GM04503 (cell line): ENCODE results near the gene TNFRSF1A.
"Not testable (repeated sequence)": the region's sequence is repeated elsewhere in the genome, so short reads cannot be mapped to it uniquely, and the experiment has no call there.

ENCODE experiments used
- DNase-seq: peaks from one replicate; pipeline ENCODE4 v3.0.0-alpha.2; 2012; ENCODE audit warnings: low read depth

The TNFRSF1A gene

DNA sequence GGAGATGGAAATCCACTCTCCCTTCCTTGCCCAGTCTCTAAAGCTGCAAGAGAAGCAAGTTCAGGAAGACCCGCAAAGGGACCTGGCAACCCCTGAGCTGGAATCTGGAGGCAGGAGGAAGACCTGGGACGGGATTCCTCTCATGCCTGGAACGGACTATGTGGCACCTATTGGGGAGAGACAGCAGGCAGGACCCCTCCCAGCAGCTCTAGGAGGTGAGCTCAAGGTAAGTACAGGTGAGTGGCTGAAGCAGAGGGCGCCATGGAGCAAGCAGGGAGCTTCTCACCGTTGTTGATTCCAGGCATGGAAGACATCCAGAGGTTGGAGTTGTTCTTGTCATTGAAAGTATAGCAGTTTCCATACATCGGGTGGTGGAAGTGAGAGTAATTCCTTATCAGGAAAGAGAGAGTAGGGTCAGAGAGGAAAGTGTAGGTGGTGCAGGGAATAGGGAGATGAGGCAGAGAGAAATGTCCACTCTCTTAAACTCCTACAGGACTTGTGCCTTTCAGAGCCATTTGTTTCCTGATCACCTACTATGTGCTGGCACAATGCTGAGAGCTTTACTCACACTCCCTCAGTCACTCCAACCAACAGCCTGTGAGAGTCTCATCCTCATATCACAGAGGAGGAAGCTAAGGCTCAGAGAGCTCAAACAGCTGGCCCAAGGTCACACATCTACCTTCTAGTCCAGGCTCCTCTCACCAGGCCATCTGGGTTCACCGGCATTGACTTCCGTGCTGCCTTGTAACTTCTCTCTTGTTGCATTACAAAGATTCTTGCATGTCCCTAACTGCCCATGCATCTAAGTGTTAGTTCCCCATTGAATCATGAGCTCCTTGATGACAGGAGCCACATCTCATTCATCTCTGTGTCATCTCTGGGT lies 13.9 kb upstream of the TNFRSF1A start:
- no peak for DNase-seq

DNA sequence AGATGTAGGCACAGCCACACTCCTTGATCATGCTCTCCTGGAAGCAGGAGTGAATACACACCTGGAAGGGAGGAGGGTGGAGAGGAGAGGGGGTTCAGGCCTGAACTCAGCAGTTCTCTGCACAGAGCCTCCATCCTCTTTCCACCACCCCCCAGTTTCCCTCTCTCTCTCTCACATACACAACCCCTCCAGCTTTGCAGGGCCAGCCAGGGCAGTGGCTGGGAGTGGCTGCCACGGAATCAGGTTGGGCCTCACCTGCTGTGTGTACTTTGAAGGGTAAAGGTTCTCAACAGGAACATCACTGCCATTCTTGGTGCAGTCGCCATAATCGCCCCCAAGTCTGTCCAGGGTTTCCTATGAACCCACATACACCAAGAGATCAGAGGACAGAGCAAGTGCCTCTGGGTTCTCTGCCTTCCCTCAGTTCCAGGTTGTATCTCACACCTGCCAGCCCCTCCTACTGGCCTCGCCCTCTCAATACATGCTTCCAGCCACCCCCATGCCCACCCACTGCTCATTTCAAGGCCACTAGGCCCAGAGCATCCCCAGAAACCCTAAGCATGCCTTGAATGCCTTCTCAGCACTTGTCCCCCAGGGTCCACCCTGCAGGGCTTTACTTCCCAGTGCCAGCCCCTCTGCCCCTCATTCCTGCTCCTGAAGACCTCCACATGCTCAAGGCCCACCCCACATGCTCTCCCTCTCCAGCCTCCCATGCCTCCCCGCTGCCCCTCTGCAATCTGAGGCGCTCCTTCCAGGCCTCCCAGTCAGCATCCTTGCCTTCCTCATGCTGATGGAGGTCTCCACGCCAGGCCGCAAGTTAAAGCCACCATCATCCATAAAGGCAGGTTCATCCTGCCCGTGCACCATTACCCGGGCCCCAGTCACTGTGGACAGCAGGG lies 12.9 kb upstream of the TNFRSF1A start:
- DNase-seq: no peak

DNA sequence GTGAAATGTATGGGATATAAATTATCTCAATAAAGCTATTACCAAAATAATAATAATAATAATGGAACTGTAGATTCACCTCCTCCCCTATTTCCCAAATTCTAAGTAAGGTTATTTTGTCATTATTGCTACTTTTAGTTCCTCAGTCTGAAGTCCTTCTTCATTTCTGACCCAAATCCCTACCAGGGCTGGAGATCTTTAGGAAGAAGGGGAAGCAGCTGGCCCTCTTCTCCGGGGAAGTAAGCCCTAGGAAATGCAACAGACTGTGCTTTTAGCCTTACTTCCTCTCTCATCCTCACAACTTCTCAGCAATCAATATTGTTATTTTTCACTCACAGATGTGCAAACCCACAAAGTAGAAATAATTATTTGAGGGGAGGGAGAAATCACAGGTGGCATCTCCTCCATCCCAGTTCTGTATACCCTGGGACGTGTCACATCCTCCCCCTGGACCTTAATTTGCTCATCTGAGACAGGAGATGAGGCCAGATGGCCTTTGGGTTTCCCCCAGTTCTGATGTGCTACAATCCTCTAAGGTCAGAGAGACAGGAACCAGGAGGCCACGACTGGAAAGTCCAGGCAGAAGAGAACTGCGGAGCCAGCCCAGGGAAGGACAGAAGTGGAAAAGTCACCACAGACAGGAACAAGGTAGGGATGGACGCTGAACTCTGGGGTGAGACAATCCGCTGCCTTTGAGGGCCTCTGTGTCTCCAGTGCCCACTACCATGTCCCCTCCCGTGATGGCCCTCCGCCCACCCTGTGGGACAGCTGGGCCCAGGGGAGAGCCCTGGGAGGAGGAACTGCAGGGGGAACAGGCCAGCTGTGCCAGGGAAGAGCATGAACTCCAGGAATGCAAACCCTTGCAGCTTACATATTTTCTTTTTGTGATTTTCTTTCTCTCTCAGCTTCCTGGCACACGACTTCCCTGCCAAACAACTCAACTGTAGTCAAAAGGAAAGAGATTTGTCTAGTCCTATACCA lies 10.6 kb upstream of the TNFRSF1A start:
- DNase-seq: no peak

DNA sequence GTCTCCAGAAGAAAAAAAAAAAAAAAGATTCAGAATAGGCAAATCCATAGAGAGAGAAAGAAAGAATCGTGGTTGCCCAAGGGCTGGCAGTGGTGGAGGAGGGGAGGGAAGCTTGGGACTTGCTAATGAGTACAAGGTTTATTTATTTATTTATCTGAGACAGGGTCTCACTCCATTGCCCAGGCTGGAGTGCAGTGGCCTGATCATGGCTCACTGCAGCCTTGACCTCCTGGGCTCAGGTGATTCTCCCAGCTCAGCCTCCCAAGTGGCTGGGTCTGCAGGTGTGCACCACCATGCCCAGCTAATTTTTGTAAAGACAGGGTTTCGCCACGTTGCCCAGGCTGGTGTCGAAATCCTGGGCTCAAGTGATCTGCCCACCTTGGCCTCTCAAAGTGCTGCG lies 9.7 kb upstream of the TNFRSF1A start:
- DNase-seq: no peak

DNA sequence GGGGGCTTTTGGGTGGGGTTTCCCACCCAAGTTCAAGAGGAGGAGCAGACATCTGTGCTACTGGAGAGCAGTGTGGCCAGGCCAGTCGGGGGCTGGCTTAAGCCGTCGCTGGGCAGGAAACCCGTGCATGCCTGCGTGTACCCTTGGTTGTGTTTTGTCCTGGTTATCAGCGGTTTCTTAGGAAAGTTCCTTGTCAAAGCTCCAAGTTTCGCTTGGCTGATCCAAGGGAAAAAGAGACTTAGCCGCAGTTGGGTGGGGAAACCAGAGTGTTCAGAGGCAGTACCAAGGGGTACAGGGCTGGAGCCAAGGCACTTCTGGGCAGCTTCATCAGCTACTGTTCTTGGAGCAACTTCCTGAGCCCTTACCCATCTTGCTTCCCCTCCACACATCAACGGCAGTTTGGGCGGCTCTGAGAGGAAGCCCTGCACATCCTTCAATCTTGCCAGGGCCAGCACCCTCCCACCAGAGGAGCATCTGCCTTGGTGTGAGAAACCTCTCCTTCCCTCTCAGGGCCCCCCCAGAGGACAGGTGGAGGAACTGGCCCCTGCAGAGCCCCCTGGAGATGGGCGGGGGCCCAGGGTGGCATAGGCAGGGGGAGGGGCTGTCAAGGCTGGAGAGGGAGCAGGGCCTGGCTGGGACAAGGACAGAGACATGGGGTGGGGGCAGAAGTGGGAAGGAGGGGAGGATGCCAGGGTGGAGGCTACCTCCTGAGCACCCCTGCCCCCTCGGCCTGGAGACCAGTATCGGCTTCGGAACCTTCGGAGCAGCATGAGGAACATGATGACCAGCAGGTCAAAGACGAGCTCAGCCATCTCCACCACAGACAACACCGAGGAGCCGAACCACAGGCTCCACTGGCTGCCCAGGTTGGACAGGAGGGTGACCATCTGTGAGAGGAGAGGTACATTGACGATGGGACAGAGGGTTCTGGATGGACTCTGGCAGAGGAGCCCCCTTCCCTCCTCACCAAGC lies 5.8 kb upstream of the TNFRSF1A start:
- DNase-seq: no peak

DNA sequence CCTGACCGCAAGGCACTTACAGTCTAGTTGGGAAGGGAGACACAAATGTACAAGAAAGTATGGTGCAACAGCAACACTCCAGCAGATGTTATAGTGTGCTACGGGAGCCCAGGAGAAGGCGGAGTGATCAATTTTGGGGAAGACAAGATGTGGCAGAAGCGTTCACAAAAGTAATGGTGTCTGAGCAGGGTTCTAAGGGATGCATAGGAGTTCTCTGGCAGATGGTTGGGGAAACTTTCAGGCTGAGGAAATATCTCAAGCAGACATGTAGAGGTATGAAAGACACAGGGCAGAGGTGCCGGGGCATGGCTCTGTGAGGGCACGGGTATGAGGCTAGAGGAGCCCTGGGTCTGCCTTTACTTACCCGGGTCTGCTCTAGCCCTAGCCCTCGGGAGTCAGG lies 5.1 kb upstream of the TNFRSF1A start:
- no peak for DNase-seq

DNA sequence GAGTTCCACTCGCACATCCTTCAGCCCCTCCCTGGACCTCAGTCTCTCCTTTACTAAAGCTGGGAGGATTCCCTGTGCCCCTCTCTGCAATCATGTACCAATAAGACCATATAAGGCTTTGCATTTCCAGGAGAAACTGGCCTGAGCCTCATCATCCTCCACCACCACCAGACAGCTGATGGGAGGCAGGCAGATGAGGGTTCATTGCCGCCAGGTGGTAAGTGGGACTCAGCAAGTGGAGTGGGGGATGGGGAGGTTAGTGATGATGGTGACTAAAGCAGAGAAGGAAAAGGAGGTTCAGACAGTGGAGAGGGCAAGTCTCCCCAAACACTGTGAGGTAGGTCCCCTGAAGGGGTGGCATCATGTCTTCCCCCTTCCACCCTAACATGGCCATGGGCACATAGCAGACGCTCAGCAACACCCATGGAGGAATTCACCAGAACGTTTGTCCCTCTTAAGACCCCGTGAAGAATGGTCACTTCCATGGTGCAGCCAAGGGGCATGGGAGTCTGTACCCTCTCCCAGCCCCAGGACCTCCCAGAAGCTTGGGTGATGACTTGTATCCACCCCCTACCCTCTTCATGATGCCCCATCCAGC lies 4.5 kb upstream of the TNFRSF1A start:
- no peak for DNase-seq

DNA sequence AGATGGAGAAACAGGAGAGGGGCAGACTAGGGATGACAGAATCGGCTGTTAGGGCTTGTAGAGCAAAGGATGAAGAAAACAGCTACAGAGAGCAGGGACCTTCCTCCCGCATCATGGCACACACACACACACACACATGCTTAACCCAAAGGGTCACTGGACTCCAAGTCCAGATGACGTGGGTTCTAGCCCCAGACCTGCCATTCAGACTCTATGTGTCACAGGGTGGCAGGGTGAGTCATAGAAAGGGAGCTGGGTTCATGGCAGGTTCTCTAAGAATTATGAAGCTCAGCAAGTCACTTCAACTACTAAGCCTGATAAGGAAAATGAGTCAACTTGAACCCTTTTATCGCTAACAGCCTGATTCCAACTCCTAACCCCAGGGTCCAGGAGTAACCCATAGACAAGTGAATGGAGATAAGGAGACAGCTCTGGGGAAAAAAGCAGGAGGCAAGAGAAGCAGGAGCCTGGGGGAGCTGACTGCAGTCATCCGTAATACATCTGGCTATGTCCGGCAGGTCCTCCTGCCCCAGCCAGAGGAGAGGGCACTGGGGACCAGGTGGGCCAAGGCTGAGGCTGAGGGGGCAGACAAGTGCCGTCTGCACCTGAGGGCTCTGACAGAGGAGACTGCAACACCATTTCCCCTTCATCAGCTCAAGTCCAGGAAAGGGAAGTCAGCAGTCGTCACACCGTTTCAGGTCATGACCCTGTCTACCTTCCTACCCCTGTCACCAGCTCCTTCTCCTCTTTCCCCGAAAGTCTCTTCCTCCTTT lies 3.6 kb upstream of the TNFRSF1A start:
- peak; percentile 83 for DNase-seq

DNA sequence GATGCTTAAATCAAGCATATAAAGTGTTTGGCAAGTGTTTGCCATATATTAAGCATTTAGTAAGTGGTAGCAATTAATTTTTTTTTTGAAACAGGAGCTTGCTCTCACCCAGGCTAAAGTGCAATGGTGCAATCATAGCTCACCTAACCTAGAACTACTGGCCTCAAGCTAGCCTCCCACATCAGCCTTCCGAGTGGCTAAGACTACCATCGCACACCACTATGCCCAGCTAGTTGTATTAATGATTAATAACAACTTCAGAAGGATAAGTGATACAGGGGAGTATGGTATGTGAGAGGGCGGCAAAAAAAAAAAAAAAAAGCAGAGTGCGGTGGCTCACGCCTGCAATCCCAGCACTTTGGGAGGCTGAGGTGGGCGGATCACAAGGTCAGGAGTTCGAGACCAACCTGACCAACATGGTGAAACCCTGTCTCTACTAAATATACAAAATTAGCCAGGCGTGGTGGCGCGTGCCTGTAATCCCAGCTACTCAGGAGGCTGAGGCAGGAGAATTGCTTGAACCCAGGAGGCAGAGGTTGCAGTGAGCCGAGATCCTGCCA lies 2.3 kb upstream of the TNFRSF1A start:
- not testable (repeated sequence) for DNase-seq

DNA sequence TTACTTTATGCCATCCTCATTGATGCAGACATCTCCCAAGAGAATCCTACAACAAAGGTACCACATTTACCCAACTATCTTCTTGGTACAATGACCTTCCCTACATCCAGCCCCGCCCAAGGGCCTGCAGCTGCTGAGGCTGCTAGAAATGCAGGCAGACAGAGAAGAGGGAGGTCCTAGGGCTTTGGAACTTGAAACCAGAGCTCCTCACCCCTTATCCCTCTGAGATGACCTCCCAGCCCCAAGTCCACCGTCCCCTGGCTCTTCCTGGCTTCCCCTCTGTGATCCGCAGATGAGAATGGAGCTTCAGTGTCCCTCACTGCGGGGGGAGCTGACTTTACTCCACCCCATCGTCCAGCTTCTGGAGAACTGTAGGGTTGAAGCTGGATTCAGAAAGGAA lies 1.6 kb upstream of the TNFRSF1A start:
- no peak for DNase-seq

DNA sequence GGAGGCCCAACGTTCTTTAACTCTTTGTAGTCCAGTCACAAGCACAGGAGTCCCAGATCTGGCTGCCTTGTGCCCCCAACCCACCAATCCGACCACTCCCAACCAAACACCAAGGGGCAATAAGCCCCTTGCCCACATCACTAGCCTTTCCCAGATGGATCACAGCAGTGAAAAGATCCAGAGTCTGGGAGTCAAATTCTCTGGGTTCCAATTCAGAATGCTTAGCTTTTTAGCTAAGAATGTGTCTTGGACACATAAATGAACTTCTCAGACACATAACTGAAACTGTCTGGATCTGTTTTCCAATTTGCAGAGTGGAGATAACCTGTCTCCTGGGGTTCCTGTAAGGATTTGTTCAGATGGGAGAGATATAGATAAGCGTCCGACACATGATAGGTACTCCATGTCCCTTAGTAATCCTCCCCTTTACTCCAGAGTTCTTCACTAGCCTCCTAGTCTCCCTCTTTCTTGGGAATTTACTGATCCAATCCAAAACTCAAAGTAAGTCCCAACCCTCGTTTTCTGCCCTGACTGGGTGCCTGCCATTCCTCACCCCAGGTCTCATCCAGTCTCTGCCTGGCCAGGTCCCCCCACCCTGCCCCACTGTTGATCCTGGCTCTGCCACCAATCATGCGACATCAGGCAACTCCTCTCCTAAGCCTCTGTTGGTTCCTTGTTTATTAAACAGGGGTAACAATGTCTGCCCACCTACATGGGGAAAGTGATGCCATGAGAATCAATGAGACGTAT lies 439 bp upstream of the TNFRSF1A start:
- DNase-seq: no peak

DNA sequence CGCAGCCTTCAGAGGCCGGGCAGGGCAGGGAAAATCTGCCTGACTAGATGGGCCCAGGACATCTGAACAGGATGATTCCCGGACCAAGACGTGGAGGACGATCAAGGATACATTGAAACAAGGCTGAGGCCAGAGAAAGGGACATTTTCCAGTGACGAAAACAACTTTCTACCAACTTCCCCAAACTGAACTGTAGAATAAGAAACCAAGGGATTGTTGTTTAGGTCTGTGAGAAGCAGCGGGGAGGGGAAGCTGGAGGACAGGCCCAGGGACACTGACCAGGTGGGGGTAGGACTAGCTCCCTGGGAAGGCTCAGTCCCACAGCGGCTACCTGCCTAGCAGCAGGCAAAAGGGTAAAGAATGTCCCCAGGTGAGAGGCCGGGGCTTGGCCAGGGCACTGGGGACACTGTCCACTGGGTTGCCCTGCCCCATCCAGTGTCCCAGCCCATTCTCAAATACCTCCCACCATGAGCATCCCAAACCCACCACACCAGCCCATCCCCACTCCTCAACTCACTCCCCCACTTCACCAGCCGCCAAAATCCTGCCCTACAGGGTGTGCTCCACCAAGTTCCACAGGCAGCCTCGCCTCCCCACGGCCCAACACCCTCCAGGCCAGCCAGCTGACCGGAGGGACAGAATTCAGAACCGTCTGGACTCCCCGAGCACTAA lies 995 bp downstream of the TNFRSF1A start:
- DNase-seq: no peak

DNA sequence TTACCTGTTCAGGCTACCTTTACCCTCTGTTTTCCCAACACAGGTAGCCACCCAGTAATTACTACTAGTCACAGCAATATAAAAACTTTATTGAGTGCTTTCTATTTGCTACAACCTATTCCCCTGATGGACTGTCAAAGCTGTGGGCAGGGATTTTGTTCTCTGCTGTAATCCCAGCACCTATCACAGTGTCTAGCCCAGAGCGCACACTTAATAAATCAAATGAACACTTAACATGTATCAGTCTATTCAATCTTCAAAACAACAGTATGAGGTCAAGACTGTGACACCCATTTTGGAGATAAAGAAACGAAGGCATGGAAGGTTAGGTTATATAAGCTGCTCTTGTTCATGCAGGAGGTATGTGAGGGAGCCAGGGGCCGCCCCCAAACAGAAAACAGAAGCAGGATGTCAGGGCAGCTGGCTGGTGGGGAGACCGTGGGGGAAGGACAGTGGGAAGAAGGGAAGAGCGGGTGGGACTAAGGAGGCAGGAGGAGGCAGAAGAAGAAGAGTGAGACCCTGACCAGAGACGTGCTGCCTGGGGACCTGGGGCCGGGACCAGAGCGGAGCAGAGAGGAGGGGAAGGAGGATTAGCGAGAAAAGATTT lies 1.7 kb downstream of the TNFRSF1A start:
- peak; percentile 36 for DNase-seq

DNA sequence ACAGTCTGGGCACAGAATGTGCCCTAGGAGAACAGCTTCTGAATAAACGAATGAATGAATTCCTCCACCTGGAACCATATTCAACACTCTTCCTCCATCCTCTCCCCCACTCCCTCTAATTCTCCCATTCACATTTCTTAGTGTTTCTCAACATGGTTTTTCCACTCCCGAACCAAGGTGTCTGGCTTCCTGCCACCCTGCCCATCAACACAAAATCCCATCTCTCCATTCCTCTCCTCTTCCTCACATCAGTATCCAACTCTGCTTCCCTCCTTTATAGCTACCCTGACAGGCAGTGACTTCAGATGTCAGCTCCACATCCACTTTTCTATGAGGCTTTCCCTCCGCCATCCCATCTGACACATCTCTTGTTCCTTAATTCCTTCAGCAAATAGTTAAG lies 2.9 kb downstream of the TNFRSF1A start:
- DNase-seq: no peak

DNA sequence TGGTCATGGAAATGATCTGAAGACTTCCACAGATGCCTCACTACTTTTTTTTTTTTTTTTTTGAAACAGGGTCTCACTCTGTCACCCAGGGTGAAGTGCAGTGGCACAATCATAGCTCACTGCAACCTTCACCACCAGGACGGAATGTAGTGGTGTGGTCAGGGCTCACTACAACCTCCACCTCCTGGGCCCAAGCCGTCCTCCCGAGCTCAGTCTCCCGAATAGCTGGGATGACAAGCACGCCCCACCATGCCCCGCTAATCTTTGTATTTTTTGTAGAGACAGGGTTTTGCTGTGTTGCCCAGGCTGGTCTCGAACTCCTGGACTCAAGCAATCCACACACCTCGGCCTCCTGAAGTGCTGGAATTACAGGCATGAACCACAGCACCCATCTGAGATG lies 3.3 kb downstream of the TNFRSF1A start:
- not testable (repeated sequence) for DNase-seq

DNA sequence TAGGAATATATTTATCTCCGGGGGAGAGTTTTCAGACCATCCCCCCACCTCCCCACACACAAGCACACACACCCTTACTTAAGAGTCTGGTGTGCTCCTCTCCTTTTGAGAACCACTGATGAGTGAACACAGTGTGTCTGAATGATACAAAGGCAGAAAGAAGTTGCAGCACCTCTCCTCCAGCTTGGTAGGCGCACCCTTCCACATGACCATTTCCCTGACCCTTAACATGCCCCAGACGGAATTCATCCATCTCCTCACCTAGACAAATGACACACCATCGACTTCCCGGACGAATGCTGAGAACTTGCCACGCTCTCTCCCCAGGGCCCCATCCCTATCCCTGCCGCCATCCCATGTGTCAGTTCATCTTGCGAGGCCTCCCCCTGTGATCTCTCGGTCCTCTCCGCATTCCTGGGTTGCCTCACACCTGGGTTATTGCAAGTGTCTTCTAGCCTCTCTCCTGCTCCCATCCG lies 3.9 kb downstream of the TNFRSF1A start:
- no peak for DNase-seq
